ENCODE results near the gene ITGB2.

- TF ChIP-seq, protein P1, sequence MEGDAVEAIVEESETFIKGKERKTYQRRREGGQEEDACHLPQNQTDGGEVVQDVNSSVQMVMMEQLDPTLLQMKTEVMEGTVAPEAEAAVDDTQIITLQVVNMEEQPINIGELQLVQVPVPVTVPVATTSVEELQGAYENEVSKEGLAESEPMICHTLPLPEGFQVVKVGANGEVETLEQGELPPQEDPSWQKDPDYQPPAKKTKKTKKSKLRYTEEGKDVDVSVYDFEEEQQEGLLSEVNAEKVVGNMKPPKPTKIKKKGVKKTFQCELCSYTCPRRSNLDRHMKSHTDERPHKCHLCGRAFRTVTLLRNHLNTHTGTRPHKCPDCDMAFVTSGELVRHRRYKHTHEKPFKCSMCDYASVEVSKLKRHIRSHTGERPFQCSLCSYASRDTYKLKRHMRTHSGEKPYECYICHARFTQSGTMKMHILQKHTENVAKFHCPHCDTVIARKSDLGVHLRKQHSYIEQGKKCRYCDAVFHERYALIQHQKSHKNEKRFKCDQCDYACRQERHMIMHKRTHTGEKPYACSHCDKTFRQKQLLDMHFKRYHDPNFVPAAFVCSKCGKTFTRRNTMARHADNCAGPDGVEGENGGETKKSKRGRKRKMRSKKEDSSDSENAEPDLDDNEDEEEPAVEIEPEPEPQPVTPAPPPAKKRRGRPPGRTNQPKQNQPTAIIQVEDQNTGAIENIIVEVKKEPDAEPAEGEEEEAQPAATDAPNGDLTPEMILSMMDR (IDR thresholded peaks at IDR 0.05): no peak
- no peak for TF ChIP-seq POLR2A (IDR thresholded peaks at IDR 0.05)
These were observed 63.4 kb downstream of the ITGB2 start for GRCh38 chr21:44857127-44857892.
